ENCODE measurements around the gene CNTN1.

Gene CNTN1

DNA sequence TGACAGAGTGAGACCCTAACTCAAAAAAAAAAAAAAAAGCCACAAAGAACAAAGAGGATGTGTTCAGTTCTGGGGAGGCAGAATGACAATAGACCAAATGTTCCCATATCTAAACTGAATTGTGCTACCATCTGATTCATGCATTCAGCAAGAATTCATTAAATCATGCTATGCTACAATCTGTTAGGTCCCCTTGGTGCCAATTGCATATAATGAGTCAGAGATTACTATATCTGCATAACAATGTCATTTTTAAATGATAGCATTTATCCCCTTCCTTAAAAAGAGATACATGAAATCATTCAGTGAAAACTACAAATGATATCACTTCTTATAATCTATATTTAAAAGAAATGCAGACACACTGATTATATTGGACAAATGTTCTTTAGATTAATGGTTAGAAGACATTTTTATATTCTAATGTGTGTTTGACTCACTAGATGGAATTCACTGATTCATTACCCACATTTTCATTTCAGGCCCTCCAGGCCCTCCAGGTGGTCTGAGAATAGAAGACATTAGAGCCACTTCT is 288.3 kb downstream of the CNTN1 start:
- DNase-seq = no peak

- DNase-seq = no peak
Measured at GRCh38 chr12:40986001-40986400, 293.8 kb downstream of the CNTN1 start.

DNA sequence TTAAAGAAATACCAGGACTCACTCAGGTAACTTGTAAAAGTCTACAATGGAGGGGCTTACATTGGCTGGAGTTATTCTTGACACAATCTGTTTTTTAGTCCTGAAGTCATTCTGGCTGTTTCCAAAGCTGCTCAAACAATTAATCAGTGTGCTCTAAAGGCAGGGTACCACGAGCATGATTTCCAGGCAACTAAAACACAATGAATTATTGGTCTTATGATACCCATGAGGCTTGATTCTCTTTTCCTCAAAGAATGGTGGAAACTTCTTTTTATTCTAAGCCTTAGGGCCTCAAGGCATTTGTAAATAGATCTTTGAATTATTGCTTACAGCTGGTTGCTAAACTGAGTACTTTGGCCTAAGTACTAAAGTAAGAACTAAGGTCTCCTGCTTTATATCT is 296.1 kb downstream of the CNTN1 start:
- DNase-seq = no peak

GRCh38 chr12:40988824-40989223 is 296.6 kb downstream of the CNTN1 start:
- DNase-seq = no peak

DNA sequence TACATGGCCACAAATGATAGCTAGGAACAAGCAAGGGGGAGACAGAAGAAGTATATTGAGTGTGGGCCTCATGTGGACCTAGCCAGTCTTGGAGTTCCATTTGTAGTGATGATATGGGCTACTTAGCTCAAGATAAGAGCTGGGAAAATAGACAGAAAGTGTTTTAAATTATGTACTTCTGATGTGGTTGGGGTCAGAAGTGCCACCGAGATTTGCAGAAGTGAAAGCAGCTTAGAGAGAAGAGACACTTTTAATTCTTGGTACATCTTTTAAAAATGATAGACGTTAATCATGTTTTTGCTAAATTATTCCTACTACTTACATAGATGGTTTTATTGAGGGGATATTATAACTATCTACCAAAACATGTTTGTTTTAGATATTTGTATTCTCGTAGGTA is 297.5 kb downstream of the CNTN1 start:
- DNase-seq = no peak

GRCh38 chr12:40992158-40992557 is 299.9 kb downstream of the CNTN1 start:
- no peak for DNase-seq

DNA sequence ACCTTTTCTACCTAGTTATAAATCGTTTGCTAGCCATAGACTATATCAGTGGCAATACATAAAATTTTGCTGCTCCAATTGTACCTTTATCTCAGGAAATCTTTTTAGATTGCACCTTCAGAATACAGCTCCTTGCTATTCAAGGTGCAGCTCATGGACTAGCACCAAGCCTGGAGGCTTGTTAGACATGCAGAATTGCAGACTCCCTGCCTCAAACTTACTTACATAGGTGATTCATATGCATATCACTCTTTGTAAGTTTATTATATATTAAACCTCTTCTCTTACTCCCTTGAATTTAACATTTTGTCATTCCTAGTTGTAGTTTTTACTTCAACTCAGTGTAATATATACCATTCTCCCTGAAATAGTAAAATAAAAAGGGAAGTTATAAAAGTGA is 300.4 kb downstream of the CNTN1 start:
- no peak for DNase-seq

- no peak for DNase-seq
Measured at GRCh38 chr12:40993158-40993557, 300.9 kb downstream of the CNTN1 start.

DNA sequence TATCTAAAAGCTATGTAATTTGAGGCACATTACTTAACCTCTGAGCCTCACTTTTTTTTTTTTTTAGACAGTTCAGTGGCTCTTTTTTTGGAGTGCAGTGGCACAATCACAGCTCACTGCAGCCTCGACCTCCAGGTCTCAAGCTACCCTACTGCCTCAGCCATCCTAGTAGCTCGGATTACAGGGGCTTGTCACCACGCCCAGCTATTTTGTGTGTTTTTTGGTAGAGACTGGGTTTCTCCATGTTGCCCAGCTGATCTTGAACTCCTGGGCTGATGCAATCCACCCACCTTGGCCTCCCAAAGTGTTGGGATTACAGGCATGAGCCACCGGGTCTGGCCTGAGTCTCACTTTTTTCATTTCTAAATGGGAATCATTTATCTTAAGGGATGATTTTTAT is 303.9 kb downstream of the CNTN1 start:
- DNase-seq = no peak

GRCh38 chr12:40999210-40999609 is 307.0 kb downstream of the CNTN1 start:
- no peak for DNase-seq

GRCh38 chr12:41008472-41008871 is 316.2 kb downstream of the CNTN1 start:
- DNase-seq = no peak

- DNase-seq = no peak
Measured at GRCh38 chr12:41011939-41012338, 319.7 kb downstream of the CNTN1 start.

DNA sequence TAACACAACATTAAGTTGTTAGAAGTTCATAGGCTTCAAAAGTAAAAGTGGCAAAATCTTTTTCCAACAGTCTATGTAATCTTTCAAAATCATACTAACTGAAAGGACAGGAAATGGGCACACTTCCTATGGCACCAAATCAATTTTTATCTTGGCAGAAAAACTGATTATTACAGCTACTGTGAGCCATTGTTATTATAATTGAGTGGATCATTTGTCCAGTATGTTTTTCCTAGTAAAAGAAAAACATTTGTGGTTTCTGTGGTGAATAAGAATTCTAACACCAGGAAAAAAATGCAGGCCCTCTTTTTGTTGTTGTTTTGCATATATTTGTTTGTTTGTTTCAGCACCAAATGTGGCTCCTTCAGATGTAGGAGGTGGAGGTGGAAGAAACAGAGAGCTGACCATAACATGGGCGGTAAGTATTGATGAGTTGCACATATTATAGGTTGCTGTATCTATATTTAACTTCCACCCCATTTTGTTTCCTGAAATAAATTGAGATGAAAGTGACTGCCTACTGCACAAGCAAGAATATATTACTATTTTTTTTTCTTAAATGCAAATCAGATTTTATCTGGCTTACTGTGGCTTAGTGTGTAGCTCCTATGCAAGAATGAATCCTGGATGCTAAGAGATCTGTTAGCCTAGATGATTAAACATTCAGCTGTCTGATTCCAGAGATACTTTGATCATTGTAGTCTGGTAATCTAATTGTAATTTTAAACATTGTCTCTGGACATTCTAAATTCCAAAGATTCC is 321.8 kb downstream of the CNTN1 start:
- no peak for DNase-seq

DNA sequence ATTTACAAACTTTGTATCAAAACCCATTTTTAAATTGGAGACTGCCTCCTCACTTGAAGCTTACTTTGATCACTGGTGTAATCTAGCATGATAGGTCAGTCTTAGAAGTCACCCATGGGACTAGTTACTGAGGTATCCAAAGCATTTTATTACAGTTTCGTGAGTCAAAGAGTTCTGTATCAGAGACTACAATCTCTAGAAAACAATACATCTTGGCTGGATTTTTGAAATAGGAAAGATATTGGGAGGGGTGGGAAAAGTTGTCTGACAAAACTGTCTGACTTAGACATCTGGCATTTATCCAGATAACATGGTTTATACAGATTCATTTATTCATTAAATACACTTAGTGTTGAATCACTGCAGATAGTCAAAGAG is 322.4 kb downstream of the CNTN1 start:
- DNase-seq = no peak

- no peak for DNase-seq
Measured at GRCh38 chr12:41018010-41018409, 325.8 kb downstream of the CNTN1 start.

GRCh38 chr12:41019461-41019860 is 327.2 kb downstream of the CNTN1 start:
- no peak for DNase-seq

- DNase-seq = no peak
Measured at GRCh38 chr12:41023836-41024235, 331.6 kb downstream of the CNTN1 start.

GRCh38 chr12:41026151-41026550 is 333.9 kb downstream of the CNTN1 start:
- no peak for DNase-seq

- no peak for DNase-seq
Measured at GRCh38 chr12:41032386-41032785, 340.1 kb downstream of the CNTN1 start.

- DNase-seq = no peak
Measured at GRCh38 chr12:41034686-41035085, 342.4 kb downstream of the CNTN1 start.

DNA sequence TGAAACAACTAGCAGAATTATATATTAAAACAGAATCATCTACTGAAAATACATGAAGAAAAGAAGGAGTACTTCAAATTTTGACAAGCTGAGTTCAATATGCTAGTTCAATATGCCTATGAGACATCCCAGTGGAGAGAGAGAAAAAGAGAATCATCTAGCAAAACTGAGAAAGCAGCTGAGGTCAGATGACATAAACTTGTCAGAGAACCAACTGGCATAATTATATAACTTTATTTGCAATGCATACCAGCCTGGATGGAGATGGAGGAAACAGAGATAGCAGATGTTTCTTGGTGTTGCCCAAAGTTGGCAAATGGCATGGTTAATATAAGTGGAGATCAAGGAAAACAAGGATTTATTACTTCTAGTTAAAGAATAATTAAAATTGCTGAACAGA is 347.2 kb downstream of the CNTN1 start:
- DNase-seq = no peak

GRCh38 chr12:41045509-41045908 is 353.3 kb downstream of the CNTN1 start:
- no peak for DNase-seq

DNA sequence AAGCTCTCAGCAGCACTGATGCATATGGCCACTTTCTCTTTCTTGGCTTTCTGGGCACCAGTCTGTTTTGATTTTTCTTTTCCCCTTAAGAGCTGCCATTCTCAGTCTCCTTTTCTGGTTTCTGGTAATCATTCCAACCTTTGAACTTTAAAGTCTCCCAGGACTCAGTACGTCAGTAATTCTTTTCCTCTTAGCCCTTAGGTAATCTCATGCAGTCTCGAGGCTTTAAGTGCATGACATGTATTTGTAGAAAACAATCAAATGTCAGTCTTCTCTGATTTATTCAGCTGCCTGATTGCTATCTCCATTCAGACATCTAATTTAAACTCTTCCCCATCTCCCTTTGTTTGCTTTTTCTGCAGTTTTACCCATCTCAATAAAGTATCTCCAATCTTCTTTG is 356.8 kb downstream of the CNTN1 start:
- no peak for DNase-seq

GRCh38 chr12:41051954-41052353 is 359.7 kb downstream of the CNTN1 start:
- no peak for DNase-seq

DNA sequence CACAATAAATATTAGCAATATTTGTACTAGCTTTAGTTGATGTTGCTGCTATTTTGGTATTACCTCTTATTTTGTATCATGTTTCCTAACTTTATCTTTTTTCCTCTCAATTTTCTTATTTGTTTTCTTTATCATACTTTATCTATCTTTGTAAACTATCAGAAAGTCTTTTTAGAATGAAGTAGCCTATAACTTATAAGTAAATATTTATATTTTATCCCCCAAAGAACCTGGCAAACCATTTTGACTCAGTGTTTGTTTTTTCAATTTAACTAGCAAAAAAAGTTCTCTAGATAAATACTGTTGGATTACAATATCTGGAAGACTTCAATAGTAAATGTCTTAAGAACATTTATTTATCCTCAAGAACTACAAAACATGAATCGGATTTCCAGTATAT is 360.2 kb downstream of the CNTN1 start:
- no peak for DNase-seq

Measured in suppressor macrophage treated with lipopolysaccharide for 4 hours (primary cell).